ENCODE results near the gene PHGDH.

- TF ChIP-seq CTCF (conservative IDR thresholded peaks at IDR 0.05): no peak
- TF ChIP-seq EZH2 (IDR thresholded peaks at IDR 0.05; ENCODE audit: low read depth): no peak
These were observed 25.4 kb downstream of the PHGDH start for GRCh38 chr1:119737040-119737682.
